ENCODE results near the gene STPG1.

DNA sequence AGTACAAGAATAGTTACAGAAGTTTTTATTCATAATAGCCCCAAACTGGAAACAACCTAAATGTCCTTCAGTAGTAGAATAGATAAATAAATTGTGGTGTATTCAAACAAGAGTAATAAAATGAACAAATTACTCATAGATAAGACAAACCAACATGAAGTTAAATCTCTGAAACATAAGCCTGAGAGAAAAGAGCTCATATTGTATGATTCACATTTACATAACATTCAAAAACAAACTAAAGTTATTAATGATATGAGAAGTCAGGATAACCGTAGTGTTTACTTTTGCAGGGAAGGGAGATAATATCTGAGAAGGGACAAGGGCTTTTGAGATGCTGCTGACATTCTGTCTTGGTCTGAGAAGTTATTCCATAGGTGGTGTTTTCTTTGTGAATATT lies 13.5 kb downstream of the STPG1 start:
- no peak for TF ChIP-seq CTCF (IDR thresholded peaks at IDR 0.05)
- TF ChIP-seq POLR2A (IDR thresholded peaks at IDR 0.05): no peak
